Measurements from ENCODE around the gene SNX32.
A peak's percentile ranks its signal among the peaks of the same experiment; 100 is the strongest.

SNX32 gene

GRCh38 chr11:65899356-65900124 lies 65.8 kb downstream of the SNX32 start:
- H3K9me3 ChIP-seq (ENCODE audit: insufficient read depth, low read length) = no peaks in the 10 kb centered on the region
- no peak overlapping the region for H3K9ac ChIP-seq (ENCODE audit: low read length)
- H3K27me3 ChIP-seq (ENCODE audit: low read depth, low read length) = peaks cover 21% of the 10 kb centered on the region; the same call in 1 of the 2 replicates
- H3K27ac ChIP-seq (ENCODE audit: low read length) = no peak overlapping the region
- no peak overlapping the region for H3K4me3 ChIP-seq (ENCODE audit: low read length)
- no peaks in the 10 kb centered on the region for H4K20me1 ChIP-seq (ENCODE audit: insufficient read depth, low read length)
- no peak overlapping the region for H2AFZ ChIP-seq (ENCODE audit: low read depth, low read length)
- TF ChIP-seq CTCF (IDR thresholded peaks at IDR 0.05; ENCODE audit: low read depth, low read length) (no peak), EZH2phosphoT487 (IDR thresholded peaks at IDR 0.05; ENCODE audit: low read depth) (no peak)
- H3K4me1 ChIP-seq (ENCODE audit: low read length) = no peaks in the 10 kb centered on the region
- H3K4me2 ChIP-seq (ENCODE audit: low read length) = peak overlapping the region; percentile 59; the same call in 1 of the 2 replicates
- no peaks in the 10 kb centered on the region for H3K36me3 ChIP-seq (replicated peaks; ENCODE audit: low read depth, low read length)
- no peaks in the 10 kb centered on the region for H3K79me2 ChIP-seq (ENCODE audit: low read length)

- no peaks in the 10 kb centered on the region for H3K79me2 ChIP-seq (ENCODE audit: low read length)
- H3K27me3 ChIP-seq (ENCODE audit: low read depth, low read length) = peaks cover 21% of the 10 kb centered on the region; the same call in 1 of the 2 replicates
- no peak within 1 kb of the TSS for H2AFZ ChIP-seq (ENCODE audit: low read depth, low read length)
- no peak for TF ChIP-seq CTCF (IDR thresholded peaks at IDR 0.05; ENCODE audit: low read depth, low read length)
- TF ChIP-seq EZH2phosphoT487 (IDR thresholded peaks at IDR 0.05; ENCODE audit: low read depth) = no peak
- no peak within 1 kb of the TSS for H3K27ac ChIP-seq (ENCODE audit: low read length)
- no peaks in the 10 kb centered on the region for H3K9me3 ChIP-seq (ENCODE audit: insufficient read depth, low read length)
- no peaks in the 10 kb centered on the region for H3K36me3 ChIP-seq (replicated peaks; ENCODE audit: low read depth, low read length)
- no peak within 1 kb of the TSS for H3K9ac ChIP-seq (ENCODE audit: low read length)
- no peaks in the 10 kb centered on the region for H4K20me1 ChIP-seq (ENCODE audit: insufficient read depth, low read length)
- H3K4me3 ChIP-seq (ENCODE audit: low read length) = peak within 1 kb of the TSS; percentile 68
- no peaks in the 10 kb centered on the region for H3K4me1 ChIP-seq (ENCODE audit: low read length)
- H3K4me2 ChIP-seq (ENCODE audit: low read length) = peak within 1 kb of the TSS; percentile 59
These were observed 66.5 kb downstream of the SNX32 start, which contains the start of gene FOSL1 for GRCh38 chr11:65900125-65900898. TSS of gene FOSL1 (minus strand) at chr11:65900388. CDS start at chr11:65900339, 49 bp downstream.

- no peak overlapping the region for H3K9ac ChIP-seq (ENCODE audit: low read length)
- no peaks in the 10 kb centered on the region for H3K79me2 ChIP-seq (ENCODE audit: low read length)
- H3K27me3 ChIP-seq (ENCODE audit: low read depth, low read length) = peaks cover 25% of the 10 kb centered on the region; the same call in 1 of the 2 replicates
- H3K4me2 ChIP-seq (ENCODE audit: low read length) = peak overlapping the region; percentile 59
- no peaks in the 10 kb centered on the region for H3K4me1 ChIP-seq (ENCODE audit: low read length)
- no peaks in the 10 kb centered on the region for H3K36me3 ChIP-seq (replicated peaks; ENCODE audit: low read depth, low read length)
- no peak overlapping the region for H2AFZ ChIP-seq (ENCODE audit: low read depth, low read length)
- H3K9me3 ChIP-seq (ENCODE audit: insufficient read depth, low read length) = no peaks in the 10 kb centered on the region
- H4K20me1 ChIP-seq (ENCODE audit: insufficient read depth, low read length) = no peaks in the 10 kb centered on the region
- no peak overlapping the region for H3K27ac ChIP-seq (ENCODE audit: low read length)
- peak overlapping the region; percentile 68 for H3K4me3 ChIP-seq (ENCODE audit: low read length)
- TF ChIP-seq CTCF (IDR thresholded peaks at IDR 0.05; ENCODE audit: low read depth, low read length) = no peak
- no peak for TF ChIP-seq EZH2phosphoT487 (IDR thresholded peaks at IDR 0.05; ENCODE audit: low read depth)
These were observed 67.1 kb downstream of the SNX32 start for GRCh38 chr11:65900899-65901180.

GRCh38 chr11:65903068-65903481 lies 69.3 kb downstream of the SNX32 start:
- Histone ChIP-seq H3K9me3 (ENCODE audit: insufficient read depth, low read length) (no peaks in the 10 kb centered on the region), H3K4me3 (ENCODE audit: low read length) (no peak overlapping the region), H3K4me2 (ENCODE audit: low read length) (no peak overlapping the region), H2AFZ (ENCODE audit: low read depth, low read length) (no peak overlapping the region), H3K36me3 (replicated peaks; ENCODE audit: low read depth, low read length) (no peaks in the 10 kb centered on the region), H3K79me2 (ENCODE audit: low read length) (no peaks in the 10 kb centered on the region), H3K27ac (ENCODE audit: low read length) (no peak overlapping the region), H4K20me1 (ENCODE audit: insufficient read depth, low read length) (no peaks in the 10 kb centered on the region), H3K9ac (ENCODE audit: low read length) (no peak overlapping the region), H3K27me3 (ENCODE audit: low read depth, low read length) (peaks cover 37% of the 10 kb centered on the region), H3K4me1 (ENCODE audit: low read length) (no peaks in the 10 kb centered on the region)
- TF ChIP-seq EZH2phosphoT487 (IDR thresholded peaks at IDR 0.05; ENCODE audit: low read depth) = no peak
- TF ChIP-seq CTCF (IDR thresholded peaks at IDR 0.05; ENCODE audit: low read depth, low read length) = no peak

All from OCI-LY3 (cell line).